IPS-20b (cell line): ENCODE measurements around the gene RANBP17.
A peak's percentile ranks its signal among the peaks of the same experiment; 100 is the strongest.

Experiments
- H3K27ac ChIP-seq: one replicate; pipeline ENCODE4 v1.5.1; 2013; ENCODE audit warnings: low read length
- H3K27me3 ChIP-seq: 2 replicates; pipeline ENCODE4 v1.6.1; 2013; ENCODE audit warnings: mild to moderate bottlenecking, low read length, inconsistent platforms; ENCODE audit not compliant: insufficient read depth
- H3K36me3 ChIP-seq: 2 replicates; pipeline ENCODE4 v1.6.1; 2013; ENCODE audit warnings: low read depth, mild to moderate bottlenecking, inconsistent platforms, low read length, moderate library complexity; ENCODE audit not compliant: insufficient read depth
- H3K4me1 ChIP-seq: 2 replicates; pipeline ENCODE4 v1.6.1; 2013; ENCODE audit warnings: mild to moderate bottlenecking, control low read depth, inconsistent platforms, low read length, moderate library complexity; ENCODE audit not compliant: insufficient read depth
- H3K4me3 ChIP-seq: 2 replicates; pipeline ENCODE4 v1.5.1; 2013; ENCODE audit warnings: mild to moderate bottlenecking, low read length, inconsistent platforms
- H3K9ac ChIP-seq: 2 replicates; pipeline ENCODE4 v1.6.1; 2013; ENCODE audit warnings: low read depth, mild to moderate bottlenecking, inconsistent platforms, low read length, moderate library complexity
- H3K9me3 ChIP-seq: 2 replicates; pipeline ENCODE4 v1.6.1; 2013; ENCODE audit warnings: mild to moderate bottlenecking, low read depth, low read length, inconsistent platforms; ENCODE audit not compliant: insufficient read depth

RANBP17 gene

GRCh38 chr5:171307789-171308452 is 446.1 kb downstream of the RANBP17 start:
- no peaks in the 10 kb centered on the region for H3K36me3 ChIP-seq
- peaks cover 100% of the 10 kb centered on the region for H3K27me3 ChIP-seq

GRCh38 chr5:171308453-171309275 is 446.8 kb downstream of the RANBP17 start, which contains the start of gene TLX3:
Gene TLX3, plus strand, starts transcription at chr5:171309248. Its CDS starts 118 bp downstream, at chr5:171309366.
- Histone ChIP-seq H3K9ac (no peak within 1 kb of the TSS), H3K27me3 (peaks cover 100% of the 10 kb centered on the region), H3K4me3 (peak within 1 kb of the TSS; percentile 49; the same call in 1 of the 2 replicates), H3K27ac (no peak within 1 kb of the TSS), H3K9me3 (no peaks in the 10 kb centered on the region; the same call in 1 of the 2 replicates), H3K4me1 (no peaks in the 10 kb centered on the region), H3K36me3 (no peaks in the 10 kb centered on the region)

More at GRCh38 chr5:171307789-171308452, 446.1 kb downstream of the RANBP17 start:
- Histone ChIP-seq H3K9me3 (no peaks in the 10 kb centered on the region; the same call in 1 of the 2 replicates), H3K27ac (no peak overlapping the region), H3K4me3 (peak overlapping the region; percentile 49; the same call in 1 of the 2 replicates), H3K4me1 (no peaks in the 10 kb centered on the region), H3K9ac (no peak overlapping the region)

- Histone ChIP-seq H3K27ac (no peak overlapping the region), H3K4me3 (peak overlapping the region; percentile 11; the same call in 1 of the 2 replicates), H3K4me1 (no peaks in the 10 kb centered on the region), H3K36me3 (no peaks in the 10 kb centered on the region), H3K27me3 (peaks cover 100% of the 10 kb centered on the region), H3K9ac (no peak overlapping the region), H3K9me3 (no peaks in the 10 kb centered on the region; the same call in 1 of the 2 replicates)
Observed at GRCh38 chr5:171309276-171310211, 447.7 kb downstream of the RANBP17 start.

GRCh38 chr5:171310212-171310818 is 448.5 kb downstream of the RANBP17 start:
- Histone ChIP-seq H3K4me1 (no peaks in the 10 kb centered on the region; the same call in 1 of the 2 replicates), H3K9ac (no peak overlapping the region), H3K9me3 (no peaks in the 10 kb centered on the region; the same call in 1 of the 2 replicates), H3K36me3 (no peaks in the 10 kb centered on the region), H3K27ac (no peak overlapping the region), H3K4me3 (no peak overlapping the region; the same call in 1 of the 2 replicates), H3K27me3 (peaks cover 100% of the 10 kb centered on the region)

GRCh38 chr5:171310819-171311321 is 449.1 kb downstream of the RANBP17 start:
- Histone ChIP-seq H3K27me3 (peaks cover 100% of the 10 kb centered on the region), H3K4me3 (no peak overlapping the region; the same call in 1 of the 2 replicates), H3K9me3 (peaks cover 3% of the 10 kb centered on the region; the same call in 1 of the 2 replicates), H3K36me3 (no peaks in the 10 kb centered on the region), H3K4me1 (no peaks in the 10 kb centered on the region; the same call in 1 of the 2 replicates), H3K9ac (no peak overlapping the region), H3K27ac (no peak overlapping the region)

GRCh38 chr5:171311322-171312077 is 449.7 kb downstream of the RANBP17 start:
- Histone ChIP-seq H3K27me3 (peaks cover 100% of the 10 kb centered on the region), H3K36me3 (no peaks in the 10 kb centered on the region), H3K4me3 (no peak overlapping the region; the same call in 1 of the 2 replicates), H3K9ac (no peak overlapping the region), H3K27ac (no peak overlapping the region), H3K9me3 (peaks cover 4% of the 10 kb centered on the region; the same call in 1 of the 2 replicates), H3K4me1 (no peaks in the 10 kb centered on the region; the same call in 1 of the 2 replicates)

- Histone ChIP-seq H3K27ac (no peak overlapping the region), H3K9ac (no peak overlapping the region), H3K27me3 (peaks cover 100% of the 10 kb centered on the region), H3K9me3 (peaks cover 10% of the 10 kb centered on the region; the same call in 1 of the 2 replicates), H3K4me3 (no peak overlapping the region; the same call in 1 of the 2 replicates), H3K36me3 (no peaks in the 10 kb centered on the region), H3K4me1 (no peaks in the 10 kb centered on the region; the same call in none of the 2 replicates)
Observed at GRCh38 chr5:171312129-171312974, 450.5 kb downstream of the RANBP17 start.

- H3K36me3 ChIP-seq = no peaks in the 10 kb centered on the region
- no peak overlapping the region for H3K4me3 ChIP-seq
- H3K9me3 ChIP-seq = peaks cover 12% of the 10 kb centered on the region; the same call in 1 of the 2 replicates
- no peak overlapping the region for H3K27ac ChIP-seq
- H3K9ac ChIP-seq = no peak overlapping the region
- H3K27me3 ChIP-seq = peaks cover 100% of the 10 kb centered on the region
- H3K4me1 ChIP-seq = peaks cover 9% of the 10 kb centered on the region
Observed at GRCh38 chr5:171313481-171314206, 451.8 kb downstream of the RANBP17 start.

GRCh38 chr5:171314728-171315385 is 453.0 kb downstream of the RANBP17 start:
- Histone ChIP-seq H3K4me1 (peaks cover 9% of the 10 kb centered on the region), H3K9me3 (peaks cover 12% of the 10 kb centered on the region; the same call in 1 of the 2 replicates), H3K4me3 (no peak overlapping the region), H3K27ac (no peak overlapping the region), H3K27me3 (peaks cover 100% of the 10 kb centered on the region), H3K9ac (no peak overlapping the region), H3K36me3 (no peaks in the 10 kb centered on the region)
